Activated CD8-positive, alpha-beta memory T cell treated with anti-CD3 and anti-CD28 coated beads, Interleukin-2, amount 50 U/mL, for 1 hour (primary cell): ENCODE data around the gene COG4.
"Not testable (repeated sequence)": the region's sequence is repeated elsewhere in the genome, so short reads cannot be mapped to it uniquely, and the experiment has no call there.

Experiments
- DNase-seq: peaks from one replicate; pipeline ENCODE4 v3.0.0-alpha.2; 2020; ENCODE audit errors: extremely low read depth

Gene COG4

GRCh38 chr16:70457446-70458166 is 65.7 kb downstream of the COG4 start:
- no peak for DNase-seq

- DNase-seq = no peak
Measured at GRCh38 chr16:70455910-70456309, 67.4 kb downstream of the COG4 start.

- peak; percentile 17 for DNase-seq
Measured at GRCh38 chr16:70454222-70455034, 68.9 kb downstream of the COG4 start, which contains the start of gene FCSK. Gene FCSK, plus strand, starts transcription at chr16:70454595. Its CDS starts 8,596 bp downstream, at chr16:70463191.

GRCh38 chr16:70453892-70454221 is 69.5 kb downstream of the COG4 start:
- DNase-seq = no peak

GRCh38 chr16:70453117-70453891 is 70.0 kb downstream of the COG4 start:
- no peak for DNase-seq

- not testable (repeated sequence) for DNase-seq
Measured at GRCh38 chr16:70451004-70451340, 72.4 kb downstream of the COG4 start.

- DNase-seq = not testable (repeated sequence)
Measured at GRCh38 chr16:70450142-70451003, 73.0 kb downstream of the COG4 start.

GRCh38 chr16:70448075-70448474 is 75.3 kb downstream of the COG4 start:
- DNase-seq = no peak

- DNase-seq = no peak
Measured at GRCh38 chr16:70444249-70445063, 78.9 kb downstream of the COG4 start.

- no peak for DNase-seq
Measured at GRCh38 chr16:70442344-70442743, 81.0 kb downstream of the COG4 start.

- DNase-seq = no peak
Measured at GRCh38 chr16:70441406-70441990, 81.9 kb downstream of the COG4 start.

- DNase-seq = no peak
Measured at GRCh38 chr16:70440009-70440692, 83.2 kb downstream of the COG4 start.

GRCh38 chr16:70438969-70439862 is 84.1 kb downstream of the COG4 start, which contains the start of gene ST3GAL2:
Gene ST3GAL2, minus strand, starts transcription at chr16:70439100. Its CDS starts 40,570 bp downstream, at chr16:70398530.
- peak; percentile 63 for DNase-seq

GRCh38 chr16:70438585-70438968 is 84.8 kb downstream of the COG4 start:
- DNase-seq = no peak

- no peak for DNase-seq
Measured at GRCh38 chr16:70437582-70438557, 85.5 kb downstream of the COG4 start.

GRCh38 chr16:70437017-70437581 is 86.3 kb downstream of the COG4 start:
- DNase-seq = no peak
